ENCODE results near the gene RPL36.

RPL36 gene

GRCh38 chr19:5690125-5690954, at the start of gene RPL36:
Gene RPL36 (plus strand): TSS chr19:5690295. CDS start chr19:5690508, 213 bp downstream.
- FAIRE-seq (peak; percentile 71), DNase-seq (ENCODE audit: insufficient read length, low spot score) (peak; percentile 96)
- TF ChIP-seq POLR2A (IDR thresholded peaks at IDR 0.05; ENCODE audit: low read depth, low read length) = peak; percentile 93

DNA sequence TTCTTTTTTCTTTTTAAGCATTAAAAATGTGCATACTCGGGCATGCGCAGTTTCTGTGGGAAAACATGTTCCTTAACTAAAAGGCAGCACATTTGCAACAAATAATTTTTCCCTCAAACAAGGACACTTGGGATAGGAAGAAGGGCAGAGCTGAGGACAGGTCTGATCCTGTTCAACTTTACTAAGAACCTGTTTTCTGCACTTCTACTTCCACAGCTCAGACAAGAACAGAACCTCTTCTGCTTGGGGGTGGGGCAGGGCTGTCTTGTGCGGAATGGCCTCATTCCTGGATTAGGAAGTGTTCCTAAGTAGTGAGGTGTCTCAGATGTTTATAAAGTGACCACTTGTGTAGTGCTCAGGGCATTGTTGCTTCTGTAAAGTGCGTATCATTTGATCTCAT, 48.9 kb upstream of the RPL36 start:
- FAIRE-seq = no peak
- TF ChIP-seq POLR2A (IDR thresholded peaks at IDR 0.05; ENCODE audit: low read depth, low read length) = no peak
- no peak for DNase-seq (ENCODE audit: insufficient read length, low spot score)

DNA sequence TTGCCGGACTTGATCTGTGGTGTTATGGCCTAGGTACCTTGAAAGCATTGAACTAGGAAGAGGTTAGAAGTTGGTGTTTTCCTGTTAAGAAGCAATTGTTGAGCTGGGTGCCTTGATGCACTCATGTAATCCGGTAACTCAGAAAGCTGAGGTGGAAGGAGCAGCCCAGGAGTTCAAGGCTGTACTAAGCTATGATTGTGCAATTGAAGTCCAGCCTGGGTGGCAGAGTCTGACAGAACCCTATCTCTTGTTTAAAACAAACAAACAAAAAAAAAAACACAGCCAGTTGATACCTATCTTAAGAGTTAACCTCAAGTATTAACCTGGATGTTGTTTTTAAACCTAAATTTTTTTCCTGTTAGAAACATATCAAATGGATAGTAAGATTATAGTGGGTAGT, 47.9 kb upstream of the RPL36 start:
- TF ChIP-seq POLR2A (IDR thresholded peaks at IDR 0.05; ENCODE audit: low read depth, low read length) = no peak
- no peak for FAIRE-seq
- DNase-seq (ENCODE audit: insufficient read length, low spot score) = no peak

- DNase-seq (ENCODE audit: insufficient read length, low spot score) (no peak), FAIRE-seq (no peak)
- no peak for TF ChIP-seq POLR2A (IDR thresholded peaks at IDR 0.05; ENCODE audit: low read depth, low read length)
These were observed 47.0 kb upstream of the RPL36 start for GRCh38 chr19:5643060-5643459.

DNA sequence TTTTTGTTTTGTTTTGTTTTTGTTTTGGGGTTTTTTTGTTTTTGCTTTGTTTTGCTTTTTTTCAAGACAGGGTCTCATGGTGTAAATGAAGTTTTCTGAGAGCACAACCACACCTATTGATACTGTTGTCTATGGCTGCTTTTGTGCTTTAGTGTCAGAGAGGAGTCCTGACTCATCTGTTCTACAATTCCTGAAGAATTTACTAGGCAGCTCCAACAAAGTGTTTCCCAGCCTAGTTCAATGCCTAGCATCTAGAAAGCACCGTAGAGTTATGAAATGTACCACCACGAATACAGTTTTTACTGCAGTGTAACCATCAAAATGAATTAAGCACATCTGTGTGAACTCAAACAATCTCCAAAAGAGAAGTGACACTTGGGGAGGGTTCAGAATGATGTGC, 46.1 kb upstream of the RPL36 start:
- FAIRE-seq = no peak
- no peak for TF ChIP-seq POLR2A (IDR thresholded peaks at IDR 0.05; ENCODE audit: low read depth, low read length)
- DNase-seq (ENCODE audit: insufficient read length, low spot score) = no peak

DNA sequence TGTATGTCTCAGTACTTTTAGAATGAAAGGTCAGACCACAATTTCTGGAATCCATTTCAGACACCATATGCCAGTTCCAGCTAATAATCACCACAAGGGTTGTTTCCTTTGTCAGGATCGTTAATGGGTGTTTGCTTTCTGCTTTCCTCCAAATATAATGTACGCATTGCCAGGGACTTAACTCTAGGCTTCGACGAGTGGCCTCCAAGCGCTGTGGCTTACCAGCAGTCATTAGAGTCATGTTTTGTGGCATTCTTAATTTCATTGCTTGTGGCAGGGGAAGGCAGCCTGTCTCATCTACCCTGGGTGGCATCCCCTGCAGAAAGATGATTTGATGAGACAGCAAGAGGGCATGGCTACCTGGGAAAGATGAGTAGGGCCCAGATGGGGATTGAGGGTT, 44.7 kb upstream of the RPL36 start:
- FAIRE-seq (no peak), DNase-seq (ENCODE audit: insufficient read length, low spot score) (no peak)
- no peak for TF ChIP-seq POLR2A (IDR thresholded peaks at IDR 0.05; ENCODE audit: low read depth, low read length)

GRCh38 chr19:5646703-5647102, 43.4 kb upstream of the RPL36 start:
- TF ChIP-seq POLR2A (IDR thresholded peaks at IDR 0.05; ENCODE audit: low read depth, low read length) = no peak
- DNase-seq (ENCODE audit: insufficient read length, low spot score) (no peak), FAIRE-seq (no peak)

GRCh38 chr19:5648464-5648863, 41.6 kb upstream of the RPL36 start:
- no peak for TF ChIP-seq POLR2A (IDR thresholded peaks at IDR 0.05; ENCODE audit: low read depth, low read length)
- FAIRE-seq (no peak), DNase-seq (ENCODE audit: insufficient read length, low spot score) (no peak)

DNA sequence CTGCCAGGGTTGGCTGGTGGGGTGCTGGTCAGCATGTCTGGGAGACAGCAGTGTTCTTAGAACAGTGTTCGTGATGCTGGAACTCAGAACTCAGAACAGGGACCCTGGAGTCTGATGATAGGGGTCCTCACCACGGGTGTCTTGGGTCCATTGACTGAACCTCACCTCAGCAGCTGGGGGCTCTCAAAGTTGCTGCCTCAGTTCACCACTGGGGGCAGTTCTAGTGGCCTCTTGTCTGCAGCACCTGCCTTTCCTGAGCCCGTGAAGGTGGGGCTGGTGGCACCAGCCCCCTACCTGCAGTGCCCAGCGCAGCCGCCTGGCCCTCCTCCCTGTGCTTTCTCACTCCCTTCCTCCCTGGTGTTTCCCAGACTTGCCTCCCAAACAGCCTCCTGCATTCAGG, 38.7 kb upstream of the RPL36 start:
- DNase-seq (ENCODE audit: insufficient read length, low spot score) (no peak), FAIRE-seq (no peak)
- TF ChIP-seq POLR2A (IDR thresholded peaks at IDR 0.05; ENCODE audit: low read depth, low read length) = no peak

GRCh38 chr19:5652261-5652660, 37.8 kb upstream of the RPL36 start:
- no peak for TF ChIP-seq POLR2A (IDR thresholded peaks at IDR 0.05; ENCODE audit: low read depth, low read length)
- DNase-seq (ENCODE audit: insufficient read length, low spot score) = no peak
- no peak for FAIRE-seq

- FAIRE-seq (no peak), DNase-seq (ENCODE audit: insufficient read length, low spot score) (no peak)
- TF ChIP-seq POLR2A (IDR thresholded peaks at IDR 0.05; ENCODE audit: low read depth, low read length) = no peak
These were observed 35.2 kb upstream of the RPL36 start for GRCh38 chr19:5654931-5655330.

DNA sequence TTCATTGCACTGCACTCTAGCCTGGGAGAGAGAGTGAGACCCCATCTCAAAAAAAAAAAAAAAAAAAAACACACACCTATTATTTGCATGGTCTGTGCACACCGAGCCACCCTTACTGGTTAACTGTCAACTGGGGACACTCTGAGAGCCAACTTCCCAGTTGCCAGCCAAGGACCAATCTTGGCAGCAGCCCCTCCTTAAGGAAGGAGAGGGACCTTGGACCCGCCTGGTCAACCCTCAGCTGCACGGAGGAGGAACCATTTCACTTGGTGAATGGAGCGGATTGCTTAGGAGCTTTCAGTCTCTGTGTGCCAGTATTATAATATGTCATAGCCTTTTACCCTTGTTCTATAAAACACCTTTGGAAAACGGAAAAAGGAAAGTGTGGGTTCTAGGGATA, 34.7 kb upstream of the RPL36 start:
- DNase-seq (ENCODE audit: insufficient read length, low spot score) (no peak), FAIRE-seq (no peak)
- TF ChIP-seq POLR2A (IDR thresholded peaks at IDR 0.05; ENCODE audit: low read depth, low read length) = no peak

- no peak for DNase-seq (ENCODE audit: insufficient read length, low spot score)
- no peak for FAIRE-seq
- TF ChIP-seq POLR2A (IDR thresholded peaks at IDR 0.05; ENCODE audit: low read depth, low read length) = no peak
These were observed 28.6 kb upstream of the RPL36 start for GRCh38 chr19:5661483-5661882.

DNA sequence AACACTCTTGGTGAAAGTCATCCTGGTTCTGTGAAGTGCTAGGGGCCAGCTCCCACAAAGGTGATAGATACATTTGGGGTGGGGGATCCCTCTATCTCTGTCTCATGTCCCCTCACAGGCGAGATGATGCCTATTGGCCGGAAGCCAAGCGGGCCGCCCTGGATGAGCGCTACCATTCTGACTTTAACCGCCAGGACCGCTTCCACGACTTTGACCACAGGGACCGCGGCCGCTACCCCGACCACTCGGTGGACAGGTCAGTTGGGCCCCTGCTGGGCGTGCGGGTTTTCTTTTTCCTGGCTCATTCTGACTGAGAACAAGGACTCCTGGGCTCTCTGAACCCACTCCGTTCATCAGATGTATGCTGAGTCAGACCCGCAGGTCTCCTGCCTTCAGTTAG, 26.2 kb upstream of the RPL36 start:
- FAIRE-seq (no peak), DNase-seq (ENCODE audit: insufficient read length, low spot score) (no peak)
- no peak for TF ChIP-seq POLR2A (IDR thresholded peaks at IDR 0.05; ENCODE audit: low read depth, low read length)

- no peak for FAIRE-seq
- DNase-seq (ENCODE audit: insufficient read length, low spot score) = no peak
- TF ChIP-seq POLR2A (IDR thresholded peaks at IDR 0.05; ENCODE audit: low read depth, low read length) = no peak
These were observed 25.6 kb upstream of the RPL36 start for GRCh38 chr19:5664515-5664914.

All from H54 (cell line).